ENCODE results near the gene FAAP20.

FAAP20 gene

DNA sequence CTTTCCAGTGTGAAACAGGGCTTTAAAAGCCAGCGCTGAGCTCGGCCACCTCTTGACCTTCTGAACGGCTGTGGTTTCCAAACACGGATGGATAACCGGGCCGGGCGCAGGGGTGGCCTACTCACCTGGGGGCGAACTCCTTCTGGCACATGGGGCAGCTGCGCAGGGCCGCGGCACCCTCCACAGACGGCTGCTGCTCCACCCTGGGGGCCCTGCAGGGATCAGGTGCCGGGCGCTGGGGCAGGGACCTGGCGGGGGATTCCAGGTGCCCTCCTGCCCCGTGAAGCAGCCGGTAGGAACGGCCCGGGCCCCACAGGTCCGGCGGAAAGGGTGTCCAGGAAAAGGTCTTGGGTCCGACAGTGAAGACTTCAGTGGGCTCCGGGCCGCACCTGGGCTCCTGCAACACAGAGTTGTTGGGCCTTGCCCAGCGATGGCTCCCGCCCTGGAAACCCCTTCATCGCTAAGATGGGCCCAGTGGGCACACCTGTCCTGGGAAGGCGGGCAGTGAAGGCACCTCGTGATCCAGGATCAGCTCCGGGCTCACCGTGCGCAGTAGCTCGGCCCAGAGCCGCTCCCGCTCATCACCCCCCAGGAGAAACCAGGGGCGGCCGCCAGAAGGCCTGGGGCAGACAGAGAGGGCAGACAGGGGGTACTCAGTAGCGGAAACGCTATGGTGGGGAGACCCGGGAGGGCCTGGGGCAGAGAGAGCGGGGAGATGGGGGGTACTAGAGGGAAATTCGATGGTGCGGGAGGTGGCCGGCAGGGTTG lies 874 bp downstream of the FAAP20 start:
- no peak for DNase-seq

DNA sequence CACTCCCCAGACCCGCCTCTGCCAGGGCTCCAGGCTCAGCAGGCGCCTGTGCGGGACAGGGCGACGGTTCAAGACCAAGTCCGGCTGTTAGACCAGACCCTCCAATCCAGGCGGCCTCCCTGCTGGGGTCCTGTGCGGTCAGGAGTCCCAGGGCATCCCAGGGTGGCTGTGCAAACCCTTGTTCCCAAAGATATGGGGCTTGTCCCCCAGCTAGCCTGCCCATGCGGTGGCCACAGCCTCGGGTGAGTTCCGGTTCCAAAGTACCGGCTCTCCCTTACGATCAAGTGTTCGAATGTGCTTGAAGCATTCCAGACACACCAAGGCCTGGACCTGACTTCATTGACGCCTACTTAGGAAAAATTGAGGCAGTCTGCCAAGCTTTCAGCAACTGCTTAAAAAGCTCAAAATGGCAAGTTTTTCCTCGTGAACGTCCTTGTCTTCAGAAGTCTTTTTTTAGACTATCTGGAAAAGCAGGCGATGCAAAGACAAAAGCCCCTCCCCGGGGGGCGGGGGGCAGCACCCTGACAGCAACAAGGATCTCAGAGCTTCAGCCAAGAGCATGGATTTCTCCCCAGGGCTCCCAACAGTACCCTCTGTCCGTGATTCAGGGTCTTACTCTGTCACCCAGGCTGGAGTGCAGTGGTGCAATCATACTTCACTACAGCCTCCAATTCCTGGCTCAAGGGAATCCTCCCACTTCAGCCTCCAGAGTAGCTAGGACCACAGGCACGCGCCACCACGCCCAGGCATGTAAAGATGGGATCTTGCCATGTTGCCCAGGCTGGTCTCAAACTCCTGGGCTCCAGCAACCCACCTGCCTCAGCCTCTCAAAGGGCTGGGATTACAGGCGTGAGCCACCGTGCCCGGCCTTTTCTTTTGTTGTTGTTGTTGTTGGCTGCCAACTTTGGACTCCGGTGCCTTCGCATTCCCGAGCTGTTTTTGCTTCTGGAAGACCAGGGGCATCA lies 2.3 kb downstream of the FAAP20 start:
- DNase-seq: no peak

DNA sequence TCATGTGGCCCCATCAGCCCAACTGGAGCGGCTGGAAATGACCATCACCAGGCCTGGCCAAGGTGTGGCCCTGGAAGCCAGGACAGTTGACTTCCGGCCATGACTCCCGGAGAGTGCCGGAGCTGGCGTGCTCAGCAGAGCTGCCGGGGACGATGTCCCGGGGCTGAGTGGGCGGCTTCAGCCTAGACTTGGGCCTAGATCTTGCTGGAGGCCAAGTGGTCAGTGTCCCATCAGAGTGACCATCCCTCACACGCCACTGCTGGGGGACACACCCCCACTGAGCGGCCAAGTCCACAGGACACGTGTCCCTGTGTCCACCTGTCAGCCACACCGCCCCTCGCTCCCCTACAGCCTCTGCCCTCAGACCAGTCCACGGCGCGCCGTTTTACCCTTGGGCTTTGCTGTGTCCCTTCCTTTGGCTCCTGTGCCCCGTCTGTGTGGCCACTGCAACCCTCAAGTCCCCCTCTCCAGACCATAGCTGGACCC lies 4.0 kb downstream of the FAAP20 start:
- DNase-seq: no peak

DNA sequence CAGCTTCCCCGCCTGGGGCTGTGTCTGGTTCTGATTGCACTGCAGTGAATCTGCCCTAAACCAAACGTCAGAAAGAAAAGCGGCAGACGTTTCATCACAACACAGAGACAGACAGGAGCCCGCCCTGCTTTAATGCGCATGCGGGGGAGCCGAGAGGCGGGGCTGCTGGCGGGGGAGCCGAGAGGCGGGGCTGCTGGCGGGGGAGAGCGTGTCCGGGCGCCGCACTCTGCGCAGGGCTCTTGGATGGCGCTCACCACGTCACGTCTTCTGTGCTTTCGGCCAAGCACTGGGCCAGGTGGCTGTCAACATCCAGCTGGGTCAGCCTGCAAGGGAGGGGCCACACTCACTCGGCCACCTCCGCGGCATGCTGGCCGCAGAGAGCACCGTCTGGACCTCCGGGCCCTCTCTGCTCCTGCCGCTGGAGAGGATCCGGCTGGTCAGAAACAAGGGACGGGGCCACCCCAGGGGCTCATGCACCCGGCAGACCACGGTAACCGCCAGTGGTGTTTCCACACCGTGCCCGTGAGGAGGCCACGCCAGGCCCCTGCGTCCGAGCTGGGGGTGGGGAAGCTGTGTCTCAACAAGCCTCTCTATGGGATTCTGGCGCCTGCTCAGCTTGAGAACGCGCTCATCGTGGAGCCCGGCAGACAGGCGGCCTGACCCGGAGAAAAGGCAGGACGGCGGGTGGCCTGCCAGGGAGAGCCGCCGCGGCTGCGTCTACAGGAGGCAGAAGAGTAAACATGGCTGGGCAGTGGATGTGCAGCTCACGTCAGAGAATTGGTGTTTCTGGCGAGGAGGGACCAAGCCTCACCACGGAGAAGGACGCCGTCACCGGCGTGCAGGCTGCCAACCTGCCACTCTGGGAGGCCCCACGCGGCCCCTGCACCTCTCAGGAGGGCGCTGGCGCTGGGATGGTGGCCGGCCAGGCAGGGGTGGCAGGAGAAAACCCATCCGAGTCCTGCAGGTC lies 4.8 kb downstream of the FAAP20 start:
- DNase-seq: peak; percentile 93

DNA sequence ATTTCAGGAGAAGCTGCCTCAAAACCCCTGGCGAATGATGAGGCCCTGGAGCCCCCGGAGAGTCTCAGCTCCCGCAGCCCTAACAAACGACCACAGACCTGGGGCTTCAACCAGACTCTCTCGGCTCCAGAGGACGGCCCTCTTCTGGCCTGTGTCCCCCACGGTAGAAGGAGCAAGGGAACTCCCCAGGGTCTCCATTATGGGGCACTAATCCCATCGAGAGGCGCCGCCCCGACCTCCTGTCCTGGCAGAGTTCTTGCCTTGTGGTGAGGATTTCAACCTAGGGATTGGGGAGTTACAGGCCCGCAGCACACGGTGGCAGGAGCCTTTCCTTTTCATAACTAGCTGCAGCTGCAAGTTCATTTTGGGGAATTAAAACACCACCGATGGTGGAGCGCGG lies 6.2 kb downstream of the FAAP20 start:
- no peak for DNase-seq

DNA sequence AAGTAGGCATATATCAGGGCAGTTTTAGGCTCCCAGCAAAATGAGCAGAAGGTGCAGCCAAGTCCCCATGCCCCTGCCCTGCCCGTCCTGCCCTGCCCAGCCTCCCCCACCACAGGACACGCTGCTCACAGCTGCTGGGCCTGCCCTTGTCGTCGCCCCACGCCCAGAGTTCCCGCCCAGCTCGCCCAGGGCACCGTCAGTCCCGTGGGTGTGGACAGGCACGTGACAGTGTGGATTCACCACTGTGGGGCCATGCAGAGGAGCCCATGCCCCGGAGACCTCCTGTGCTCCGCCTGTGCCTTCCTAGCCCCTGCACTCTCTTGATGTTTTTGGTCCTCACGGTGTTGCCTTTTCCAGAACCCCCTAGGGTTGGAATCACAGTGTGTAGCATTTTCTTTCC lies 7.0 kb downstream of the FAAP20 start:
- DNase-seq: no peak

DNA sequence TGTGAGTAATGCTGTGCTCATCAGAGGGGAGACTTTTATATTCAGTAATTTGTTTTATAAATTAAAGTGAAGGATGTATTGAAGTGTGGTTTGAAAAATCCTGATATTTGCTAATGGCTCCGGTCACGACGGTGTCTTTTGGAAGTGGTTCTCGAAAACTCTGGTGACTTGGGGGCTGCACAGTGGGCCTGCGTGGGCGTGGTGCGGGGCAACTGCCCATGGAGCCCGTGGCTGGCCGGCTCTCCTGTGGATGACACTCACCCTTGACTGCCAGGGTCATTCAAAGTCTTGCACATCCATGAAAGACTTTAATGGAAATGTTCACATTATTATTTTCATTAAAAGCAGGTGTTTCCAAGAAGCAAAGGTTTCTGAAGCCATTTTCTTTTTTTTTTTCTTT lies 7.7 kb downstream of the FAAP20 start:
- no peak for DNase-seq

DNA sequence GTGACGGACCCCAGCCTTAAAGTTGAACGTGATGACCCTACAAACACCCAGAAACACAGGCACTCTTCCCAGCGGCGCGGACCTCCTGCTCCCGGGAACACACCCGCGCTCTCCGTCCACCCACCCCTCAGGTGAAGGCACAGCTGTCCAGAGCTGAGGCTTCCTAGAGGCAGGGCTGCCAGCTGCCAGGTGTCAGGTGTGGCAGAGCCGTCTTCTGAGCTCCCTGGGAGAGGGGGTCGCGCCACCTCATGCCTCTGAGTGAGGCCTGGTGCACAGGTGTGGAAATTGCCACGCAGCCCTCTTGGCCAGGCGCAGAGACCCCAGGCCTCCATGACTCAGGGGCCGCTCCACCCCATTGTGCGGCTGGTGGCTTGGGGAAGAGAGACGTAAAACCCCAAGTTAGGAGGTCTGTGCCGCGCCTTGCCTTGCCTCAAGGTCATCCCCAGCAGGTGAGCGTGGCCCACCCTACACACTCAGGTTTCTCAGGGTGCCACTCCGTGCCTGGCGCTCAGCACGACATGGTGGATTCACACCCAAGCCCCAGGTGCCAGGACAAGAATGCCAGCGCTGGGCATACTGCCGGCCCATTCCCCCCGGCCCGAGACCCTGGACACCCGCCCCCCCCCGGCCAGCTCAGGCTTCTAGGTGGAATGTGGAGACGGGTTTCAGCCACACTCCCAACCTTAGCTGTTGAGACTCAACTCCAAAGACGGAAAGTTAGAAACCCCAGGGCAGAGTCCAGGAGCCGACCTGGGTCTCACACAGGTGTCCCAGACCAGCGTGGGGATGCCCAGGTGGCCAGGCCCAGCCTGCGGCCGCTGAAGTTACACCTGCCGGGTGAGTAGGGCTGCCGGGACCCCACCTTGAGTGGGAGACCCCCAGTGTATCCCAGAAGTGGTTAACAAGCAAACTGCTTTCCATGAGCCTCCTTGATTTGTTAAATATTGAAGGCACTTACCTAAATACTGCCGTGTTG lies 8.4 kb downstream of the FAAP20 start:
- no peak for DNase-seq

DNA sequence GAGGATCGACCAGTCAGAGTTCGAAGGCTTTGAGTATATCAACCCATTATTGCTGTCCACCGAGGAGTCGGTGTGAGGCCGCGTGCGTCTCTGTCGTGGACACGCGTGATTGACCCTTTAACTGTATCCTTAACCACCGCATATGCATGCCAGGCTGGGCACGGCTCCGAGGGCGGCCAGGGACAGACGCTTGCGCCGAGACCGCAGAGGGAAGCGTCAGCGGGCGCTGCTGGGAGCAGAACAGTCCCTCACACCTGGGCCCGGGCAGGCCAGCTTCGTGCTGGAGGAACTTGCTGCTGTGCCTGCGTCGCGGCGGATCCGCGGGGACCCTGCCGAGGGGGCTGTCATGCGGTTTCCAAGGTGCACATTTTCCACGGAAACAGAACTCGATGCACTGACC lies 9.6 kb downstream of the FAAP20 start:
- no peak for DNase-seq

DNA sequence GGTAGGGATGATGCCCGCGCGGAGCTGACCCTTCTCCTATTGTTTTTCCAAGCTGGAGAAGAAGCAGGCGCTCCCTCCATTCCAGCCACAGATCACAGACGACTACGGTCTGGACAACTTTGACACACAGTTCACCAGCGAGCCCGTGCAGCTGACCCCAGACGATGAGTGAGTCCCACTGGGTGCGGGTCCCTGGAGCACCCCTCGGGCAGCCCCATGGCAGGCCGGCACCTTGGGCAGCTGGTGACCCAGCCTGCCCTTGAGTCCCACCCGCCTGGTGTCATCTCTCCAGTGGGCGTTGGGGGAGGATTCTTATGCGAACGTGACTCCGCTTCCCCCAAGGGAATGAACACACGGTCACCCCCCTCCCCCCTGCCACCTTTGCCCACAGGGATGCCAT lies 10.0 kb downstream of the FAAP20 start:
- DNase-seq: no peak

DNA sequence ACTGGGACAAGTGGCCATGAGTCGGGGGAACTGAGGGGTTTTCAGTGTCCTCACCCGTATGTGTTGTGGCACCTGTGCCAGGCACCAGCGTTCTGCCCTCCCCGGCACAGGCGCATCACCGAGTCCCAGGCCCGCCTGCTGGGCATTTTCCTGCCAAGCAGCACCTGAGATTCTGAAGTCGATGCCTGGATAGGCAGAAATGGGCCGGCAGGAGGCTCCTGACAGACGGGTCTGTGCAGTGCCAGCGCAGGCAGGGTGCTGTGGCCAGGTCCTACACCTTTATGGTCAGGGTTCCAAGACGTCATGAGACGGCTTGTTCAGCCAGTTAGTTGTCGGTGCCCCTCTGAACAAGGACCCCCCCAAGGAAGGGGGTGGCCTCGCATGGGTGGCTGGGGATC lies 10.6 kb downstream of the FAAP20 start:
- no peak for DNase-seq

DNA sequence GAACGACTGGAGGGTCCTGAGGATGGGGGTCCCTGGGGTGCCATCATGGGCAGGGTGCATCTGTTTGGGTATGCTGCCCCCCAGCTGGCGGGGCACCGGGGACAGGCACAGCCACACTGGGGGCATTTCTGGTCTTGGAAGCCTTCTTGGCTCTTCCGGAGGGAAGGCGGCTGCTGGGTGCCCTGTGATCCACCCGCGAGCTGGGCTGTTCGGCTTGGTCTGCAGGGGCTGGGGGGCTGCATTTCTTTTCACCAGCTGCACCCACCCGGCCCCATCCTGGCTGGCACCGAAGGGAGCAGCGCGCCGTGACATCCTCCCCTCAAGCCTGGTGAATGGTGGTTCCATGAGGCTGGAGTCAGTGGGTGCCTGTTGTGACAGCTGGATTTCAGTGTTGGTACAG lies 12.2 kb downstream of the FAAP20 start:
- no peak for DNase-seq

DNA sequence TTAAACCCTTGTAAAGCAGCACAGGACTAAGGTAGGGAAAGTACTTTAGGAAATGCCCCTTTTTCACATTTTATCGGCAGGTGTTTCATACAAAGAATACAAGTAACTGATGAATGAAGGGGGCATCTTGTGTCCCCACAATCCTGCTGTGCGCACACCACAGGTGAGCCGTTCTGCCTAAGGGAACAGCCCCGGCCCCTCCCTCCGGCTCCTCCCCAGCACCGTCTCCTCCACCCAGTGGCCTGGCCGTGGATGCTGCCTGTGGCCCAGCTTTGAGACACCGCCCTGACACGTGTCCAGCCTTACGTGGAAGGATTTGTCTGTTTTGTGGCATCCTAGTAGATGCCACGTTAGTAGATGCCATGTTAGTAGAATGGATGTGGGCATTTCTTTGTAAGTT lies 12.8 kb downstream of the FAAP20 start:
- no peak for DNase-seq

DNA sequence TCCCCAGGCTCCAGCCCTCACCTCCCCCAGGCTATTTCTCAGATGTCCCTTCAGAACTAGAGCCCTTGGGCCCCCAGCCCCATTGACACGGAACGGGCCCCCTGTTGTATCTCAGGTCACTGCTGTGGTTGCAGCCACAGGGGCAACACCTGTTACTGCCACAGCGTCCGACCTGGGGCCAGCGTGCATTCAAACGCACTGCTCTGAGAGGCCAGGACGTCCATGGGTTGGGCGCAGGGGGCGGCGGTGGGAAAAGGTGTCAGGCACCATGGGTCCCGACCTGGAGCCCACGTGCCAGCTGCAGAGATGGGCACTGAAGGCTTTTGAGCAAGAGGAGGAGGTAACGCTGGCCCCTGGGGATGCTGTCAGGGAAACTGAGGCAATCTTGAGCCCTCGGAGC lies 13.3 kb downstream of the FAAP20 start:
- no peak for DNase-seq

DNA sequence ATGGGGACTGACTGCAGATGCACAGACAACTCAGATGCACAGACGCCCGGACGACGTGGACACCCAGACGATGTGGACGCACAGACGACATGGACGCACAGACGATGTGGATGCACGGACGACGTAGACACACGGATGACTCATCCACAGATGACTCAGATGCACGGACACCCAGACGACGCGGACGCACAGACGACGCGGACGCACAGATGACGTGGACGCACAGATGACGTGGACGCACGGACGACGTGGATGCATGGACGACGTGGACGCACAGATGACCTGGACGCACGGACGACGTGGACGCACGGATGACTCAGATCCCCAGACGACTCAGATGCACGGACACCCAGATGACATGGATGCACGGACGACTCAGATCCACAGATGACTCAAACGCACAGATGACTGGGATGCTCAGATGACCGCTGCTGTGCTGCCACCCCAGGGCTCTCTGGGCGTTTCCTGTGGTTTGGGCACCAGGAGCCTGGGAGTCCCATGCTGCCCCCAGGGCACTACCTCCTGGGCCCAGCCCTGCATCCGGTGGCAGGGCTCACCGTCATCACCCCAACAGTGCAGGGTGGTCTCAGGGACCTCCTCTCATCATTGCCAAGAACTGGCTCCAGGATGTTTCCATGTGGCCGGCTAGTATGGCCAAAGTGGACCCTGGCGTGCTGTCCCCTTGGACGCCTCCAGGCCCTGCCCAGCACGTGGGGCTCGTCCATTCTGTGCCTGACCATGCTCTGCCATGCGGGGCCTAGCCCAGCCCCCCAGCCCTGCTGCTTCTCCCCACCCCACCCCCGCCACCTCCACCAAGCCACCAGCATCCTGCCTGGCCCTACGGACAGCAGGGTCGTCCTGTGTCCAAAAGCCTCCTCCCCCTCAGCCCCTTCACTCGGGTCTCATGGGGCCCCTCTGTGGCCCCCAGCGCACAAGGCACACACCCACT lies 14.0 kb downstream of the FAAP20 start:
- DNase-seq: no peak

DNA sequence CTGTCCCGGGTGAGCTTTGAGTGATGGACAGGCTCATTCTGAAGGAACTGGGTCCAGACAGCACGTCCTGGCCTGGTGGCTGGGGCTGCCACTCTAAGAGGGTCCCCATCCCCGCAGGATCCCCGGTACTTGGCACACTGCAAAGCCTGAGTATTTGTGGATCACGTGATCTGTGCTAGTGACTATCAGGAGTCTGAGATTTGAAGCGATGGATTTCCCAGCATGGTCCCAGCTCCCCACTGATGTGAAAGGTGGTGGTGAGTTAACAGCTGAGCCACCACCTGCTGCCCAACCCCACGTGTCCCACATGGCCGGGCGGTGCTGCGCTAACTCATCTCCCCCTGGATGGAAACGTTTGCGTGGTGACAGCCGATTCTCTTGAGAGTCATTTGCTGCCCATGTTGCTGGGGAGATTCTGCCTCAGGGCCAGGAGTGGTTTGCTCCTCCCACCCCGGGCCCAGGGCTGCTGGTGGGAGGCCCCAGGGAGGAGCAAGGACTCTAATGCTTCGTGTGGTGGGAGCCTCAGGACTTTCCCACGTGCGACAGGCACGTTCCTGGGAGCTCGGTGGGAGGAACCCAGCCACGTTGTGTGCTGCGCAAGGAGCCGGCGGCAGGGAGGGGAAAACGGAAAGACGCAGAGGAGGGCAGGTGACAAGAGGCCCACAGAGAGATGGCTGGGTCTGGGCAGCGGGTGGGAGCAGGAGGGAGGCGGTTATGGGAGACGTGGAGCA lies 15.1 kb downstream of the FAAP20 start:
- no peak for DNase-seq

DNA sequence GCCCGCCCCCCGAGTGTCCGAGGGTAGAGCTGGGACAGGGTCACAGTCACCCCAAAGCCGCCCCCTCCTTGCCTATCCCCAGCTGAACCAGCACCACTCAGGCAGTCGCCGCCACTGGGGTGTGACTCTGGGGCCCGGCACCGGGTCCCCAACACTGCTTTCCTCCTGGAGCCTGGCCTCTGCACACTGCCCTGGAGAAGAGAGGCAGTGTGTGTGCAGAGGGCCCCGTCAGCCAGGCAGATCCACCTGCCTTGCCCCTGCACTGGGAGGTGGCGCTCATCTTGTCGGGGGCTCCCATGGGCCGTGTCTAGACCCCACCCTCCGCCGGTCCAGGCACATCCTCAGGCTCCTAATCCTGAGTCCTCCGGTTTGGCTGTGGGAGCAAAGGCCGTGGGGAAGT lies 15.7 kb downstream of the FAAP20 start:
- no peak for DNase-seq

DNA sequence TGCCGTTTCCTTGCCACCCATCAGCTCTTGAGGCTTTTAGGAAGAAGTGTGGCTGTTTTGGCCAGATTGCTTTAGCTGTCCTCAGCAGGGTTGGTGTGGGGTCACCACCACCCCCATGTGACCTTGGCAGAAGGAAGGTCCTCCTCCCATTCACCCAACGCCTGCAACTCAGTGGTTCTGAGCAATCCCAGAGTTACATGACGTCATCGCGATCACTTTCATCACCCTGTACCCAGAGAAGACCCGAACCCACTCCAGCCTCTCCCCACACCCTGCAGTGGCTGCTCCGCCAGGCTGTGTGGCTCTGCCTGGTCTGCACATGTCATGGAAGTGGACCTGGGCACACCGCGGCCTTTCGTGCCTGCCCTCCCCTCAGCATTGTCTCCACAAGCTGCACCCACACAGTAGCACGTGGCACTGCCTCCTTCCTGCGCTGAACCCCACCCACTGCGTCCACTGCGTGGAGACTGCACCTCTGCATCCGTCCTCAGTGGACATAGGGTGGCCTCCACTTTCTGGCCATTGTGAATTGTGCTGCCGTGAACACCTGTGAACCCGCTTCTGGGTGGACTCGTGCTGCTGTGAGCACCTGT lies 16.5 kb downstream of the FAAP20 start:
- DNase-seq: no peak

DNA sequence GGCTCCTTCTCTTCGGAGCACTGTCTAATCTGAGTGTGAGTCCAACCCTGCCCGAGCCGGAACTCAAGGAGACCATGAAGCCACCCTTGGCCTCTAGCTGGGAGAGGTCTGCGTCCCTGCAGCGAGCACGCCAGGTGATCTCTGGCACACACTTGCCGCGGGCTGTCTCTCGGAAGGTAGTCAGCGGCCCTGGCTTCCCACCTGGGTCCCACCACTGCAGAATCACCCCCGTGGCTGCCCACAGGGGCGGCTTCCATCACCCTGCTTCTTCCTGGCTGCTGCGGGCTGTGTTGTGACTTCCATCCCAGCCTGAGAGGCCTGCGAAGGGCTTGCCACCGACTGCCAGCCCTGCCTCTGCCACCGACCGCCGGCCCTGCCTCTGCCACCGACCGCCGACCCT lies 17.0 kb downstream of the FAAP20 start:
- DNase-seq: no peak
